ENCODE data around the gene OR2T35.
"Not testable (repeated sequence)": the region's sequence is repeated elsewhere in the genome, so short reads cannot be mapped to it uniquely, and the experiment has no call there.

The OR2T35 gene

DNA sequence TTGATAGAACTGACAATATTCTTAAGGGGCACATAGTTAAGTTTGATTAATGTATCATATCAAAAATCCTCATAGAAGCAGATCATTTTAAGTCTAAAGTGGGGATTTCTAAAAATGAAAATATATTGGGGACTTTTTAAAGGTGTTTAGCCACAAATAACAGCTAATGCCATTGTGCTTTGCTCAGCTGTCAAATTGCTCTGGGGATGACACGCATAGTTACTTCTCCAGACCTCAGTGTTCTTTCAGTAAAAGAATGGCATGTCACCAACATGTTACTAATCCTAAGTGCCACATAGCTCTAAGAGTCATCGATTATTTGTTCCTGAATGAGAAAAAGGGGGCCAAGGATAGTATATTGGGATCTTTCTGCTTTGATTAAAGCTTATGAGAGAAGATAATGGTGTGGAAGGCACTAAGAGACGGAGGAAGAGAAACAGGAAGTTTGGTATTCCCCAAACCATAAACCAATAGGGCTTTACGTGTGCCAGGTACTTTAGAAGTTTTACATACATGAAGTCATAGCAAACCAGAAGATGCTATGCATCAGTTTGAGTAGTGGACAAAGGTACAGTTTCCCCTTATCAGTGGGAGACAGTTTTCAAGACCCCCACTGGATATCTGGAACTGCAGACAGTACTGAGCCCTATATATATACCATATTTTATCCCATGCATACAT is 2.0 kb downstream of the OR2T35 start:
- not testable (repeated sequence) for H3K36me3 ChIP-seq (ENCODE audit: control insufficient read depth, insufficient read depth, low read length); H3K4me1 ChIP-seq (ENCODE audit: control insufficient read depth, insufficient read depth, low read length, poor library complexity, severe bottlenecking); H3K9me3 ChIP-seq (ENCODE audit: control insufficient read depth, low read length); H3K27ac ChIP-seq (ENCODE audit: low read depth, low read length, severe bottlenecking); H3K4me3 ChIP-seq (ENCODE audit: extremely low read depth, insufficient read depth, low read length, poor library complexity, severe bottlenecking)
- WGBS, 2 experiments (ENCODE audit: insufficient coverage in 2 of 2): no CpG with 5 or more reads among the region's 4 CpGs

DNA sequence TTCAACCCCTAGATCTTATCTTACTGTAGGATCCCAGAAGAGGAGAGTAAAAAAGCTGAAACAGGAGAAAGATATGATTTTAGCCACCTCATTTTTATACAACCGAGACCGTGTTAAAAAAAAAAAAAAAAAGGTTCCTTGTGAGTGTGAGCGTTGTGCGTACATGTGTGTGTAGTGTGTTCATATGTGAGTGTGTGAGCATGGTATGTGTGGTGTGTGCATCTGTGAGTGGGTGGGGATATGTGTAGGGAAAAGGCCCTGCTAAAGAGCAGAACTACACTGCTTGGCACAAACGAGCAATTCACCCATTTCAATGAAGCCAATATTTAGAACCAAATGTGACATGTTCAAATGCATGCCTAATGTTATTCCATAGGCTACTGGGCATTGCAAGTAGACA is 3.5 kb downstream of the OR2T35 start:
- not testable (repeated sequence) for H3K27ac ChIP-seq (ENCODE audit: low read depth, low read length, severe bottlenecking); H3K4me1 ChIP-seq (ENCODE audit: control insufficient read depth, insufficient read depth, low read length, poor library complexity, severe bottlenecking); H3K36me3 ChIP-seq (ENCODE audit: control insufficient read depth, insufficient read depth, low read length); H3K9me3 ChIP-seq (ENCODE audit: control insufficient read depth, low read length); H3K4me3 ChIP-seq (ENCODE audit: extremely low read depth, insufficient read depth, low read length, poor library complexity, severe bottlenecking)
- no CpG with 5 or more reads among the region's 5 CpGs for WGBS, 2 experiments (ENCODE audit: insufficient coverage in 2 of 2)

DNA sequence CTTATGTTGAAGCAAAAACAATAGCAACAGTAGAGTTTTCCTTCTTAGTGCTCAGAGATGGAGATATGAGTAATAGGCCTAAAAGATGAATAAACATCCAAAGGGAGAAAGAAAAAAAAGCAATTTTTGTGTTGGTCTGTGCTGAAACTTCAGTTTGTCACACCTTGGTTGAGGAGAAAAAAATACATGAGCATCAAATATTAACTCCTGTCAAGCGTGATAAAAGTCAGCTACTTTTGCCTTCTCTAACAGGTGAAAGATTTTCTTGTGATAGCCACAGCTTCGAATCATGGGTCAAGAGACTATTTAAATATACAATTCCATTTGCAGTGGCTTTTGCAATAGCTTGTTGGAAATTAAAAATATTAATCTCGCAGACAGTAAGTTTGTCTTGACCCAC is 4.2 kb downstream of the OR2T35 start:
- H3K4me3 ChIP-seq (ENCODE audit: extremely low read depth, insufficient read depth, low read length, poor library complexity, severe bottlenecking); H3K27ac ChIP-seq (ENCODE audit: low read depth, low read length, severe bottlenecking); H3K36me3 ChIP-seq (ENCODE audit: control insufficient read depth, insufficient read depth, low read length); H3K9me3 ChIP-seq (ENCODE audit: control insufficient read depth, low read length); H3K4me1 ChIP-seq (ENCODE audit: control insufficient read depth, insufficient read depth, low read length, poor library complexity, severe bottlenecking): not testable (repeated sequence)
- WGBS, 2 experiments (ENCODE audit: insufficient coverage in 2 of 2): no CpG with 5 or more reads among the region's 3 CpGs

DNA sequence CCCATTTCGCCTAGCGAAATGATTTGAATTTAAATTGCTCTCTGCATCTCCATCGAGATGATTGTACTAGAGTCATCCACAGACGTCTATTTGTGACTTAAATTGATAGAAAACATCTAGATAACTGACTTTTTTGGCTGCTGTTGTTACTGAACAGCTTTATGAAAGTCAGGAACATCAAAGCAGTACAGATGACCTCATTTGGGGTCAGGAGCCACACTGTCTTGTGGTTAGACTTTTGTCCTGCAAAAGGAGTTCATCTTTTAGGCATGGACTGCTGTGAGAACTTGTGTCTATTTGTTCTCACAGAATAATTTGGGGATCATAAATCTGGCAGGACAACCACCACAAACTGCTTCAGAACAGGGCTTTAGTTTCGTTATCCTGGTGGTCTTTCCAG is 5.4 kb downstream of the OR2T35 start:
- not testable (repeated sequence) for H3K36me3 ChIP-seq (ENCODE audit: control insufficient read depth, insufficient read depth, low read length); H3K4me1 ChIP-seq (ENCODE audit: control insufficient read depth, insufficient read depth, low read length, poor library complexity, severe bottlenecking); H3K9me3 ChIP-seq (ENCODE audit: control insufficient read depth, low read length); H3K4me3 ChIP-seq (ENCODE audit: extremely low read depth, insufficient read depth, low read length, poor library complexity, severe bottlenecking); H3K27ac ChIP-seq (ENCODE audit: low read depth, low read length, severe bottlenecking)
- WGBS, 2 experiments (ENCODE audit: insufficient coverage in 2 of 2): no CpG with 5 or more reads among the region's 5 CpGs

DNA sequence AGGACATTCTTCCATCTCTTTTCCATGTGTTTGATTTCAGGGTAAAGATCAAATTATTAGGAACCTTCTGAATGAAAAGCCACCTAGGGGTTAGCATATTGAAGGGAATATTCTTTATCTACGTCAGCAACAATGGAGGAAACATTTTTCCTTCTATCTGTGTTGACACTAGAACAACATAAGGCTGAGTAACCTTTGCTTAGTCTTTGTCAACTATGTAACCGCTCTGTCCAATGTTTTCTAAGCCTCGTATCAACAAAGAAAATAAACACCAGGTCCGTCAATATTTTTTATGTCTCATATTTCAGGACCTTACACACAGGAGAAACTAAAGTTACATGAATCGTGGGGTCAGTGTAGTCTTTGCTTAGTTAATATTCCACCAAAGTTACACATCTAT is 8.5 kb downstream of the OR2T35 start:
- H3K27ac ChIP-seq (ENCODE audit: low read depth, low read length, severe bottlenecking); H3K36me3 ChIP-seq (ENCODE audit: control insufficient read depth, insufficient read depth, low read length); H3K4me1 ChIP-seq (ENCODE audit: control insufficient read depth, insufficient read depth, low read length, poor library complexity, severe bottlenecking); H3K9me3 ChIP-seq (ENCODE audit: control insufficient read depth, low read length); H3K4me3 ChIP-seq (ENCODE audit: extremely low read depth, insufficient read depth, low read length, poor library complexity, severe bottlenecking): not testable (repeated sequence)
- no CpG with 5 or more reads among the region's 5 CpGs for WGBS, 2 experiments (ENCODE audit: insufficient coverage in 2 of 2)

DNA sequence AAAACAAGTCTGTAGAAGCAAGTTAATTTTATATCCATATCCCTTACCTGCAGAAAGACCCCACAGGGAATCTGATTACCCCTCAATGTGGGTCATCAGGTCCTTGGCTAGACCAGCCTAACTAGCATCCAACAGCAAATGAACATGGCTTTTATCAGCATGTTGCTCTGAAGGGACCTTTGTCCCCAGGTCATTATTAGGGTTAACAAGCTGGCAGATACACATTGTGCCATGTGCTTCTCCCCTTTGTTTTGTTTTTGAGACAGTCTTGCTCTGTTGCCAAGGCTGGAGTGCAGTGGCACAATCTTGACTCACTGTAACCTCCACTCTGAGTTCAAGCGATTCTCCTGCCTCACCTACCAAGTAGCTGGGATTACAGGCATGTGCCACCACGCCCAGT is 10.1 kb downstream of the OR2T35 start, which contains the start of gene OR2T11:
TSS of gene OR2T11 (minus strand) at position 101 of the 400 bp plus-strand sequence. CDS start 7,963 bp downstream, outside the sequence.
- not testable (repeated sequence) for H3K36me3 ChIP-seq (ENCODE audit: control insufficient read depth, insufficient read depth, low read length); H3K27ac ChIP-seq (ENCODE audit: low read depth, low read length, severe bottlenecking); H3K4me1 ChIP-seq (ENCODE audit: control insufficient read depth, insufficient read depth, low read length, poor library complexity, severe bottlenecking); H3K4me3 ChIP-seq (ENCODE audit: extremely low read depth, insufficient read depth, low read length, poor library complexity, severe bottlenecking)
- no CpG with 5 or more reads among the region's 2 CpGs for WGBS, 2 experiments (ENCODE audit: insufficient coverage in 2 of 2)
- H3K9me3 ChIP-seq (ENCODE audit: control insufficient read depth, low read length): peaks cover 14% of the 10 kb centered on the region

DNA sequence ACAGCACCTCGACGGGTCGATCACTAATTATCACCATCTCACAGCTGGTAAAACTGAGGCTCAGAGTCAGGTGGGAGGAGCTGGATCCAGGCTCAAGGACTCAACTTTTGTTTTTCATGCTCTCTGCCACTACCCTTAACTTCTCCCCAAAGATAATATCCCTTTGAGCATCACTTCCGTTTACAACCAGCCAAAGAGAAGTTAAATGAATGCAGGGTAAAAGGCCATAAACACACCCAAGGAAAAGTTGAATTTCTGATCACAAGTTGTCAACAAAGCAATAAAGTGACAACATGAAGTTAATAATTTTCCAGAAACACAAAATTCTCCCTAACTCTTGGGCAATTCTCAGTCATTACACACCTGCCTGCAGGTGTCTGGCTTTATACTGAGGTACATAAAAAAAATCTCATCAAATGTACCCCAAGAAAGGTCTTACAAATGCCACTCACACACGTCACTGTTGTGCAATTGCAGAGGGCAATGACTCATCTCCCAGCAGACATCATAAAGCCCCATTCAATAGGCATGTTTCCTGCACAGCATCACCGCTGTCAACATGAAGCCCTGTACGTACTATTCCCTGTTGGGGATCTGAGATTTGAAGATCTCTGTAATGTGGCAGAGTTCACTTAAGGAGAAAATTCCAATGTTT is 13.6 kb downstream of the OR2T35 start:
- Histone ChIP-seq H3K4me3 (ENCODE audit: extremely low read depth, insufficient read depth, low read length, poor library complexity, severe bottlenecking) (no peak overlapping the region), H3K27ac (ENCODE audit: low read depth, low read length, severe bottlenecking) (no peak overlapping the region), H3K4me1 (ENCODE audit: control insufficient read depth, insufficient read depth, low read length, poor library complexity, severe bottlenecking) (no peaks in the 10 kb centered on the region), H3K36me3 (ENCODE audit: control insufficient read depth, insufficient read depth, low read length) (no peaks in the 10 kb centered on the region), H3K9me3 (ENCODE audit: control insufficient read depth, low read length) (peaks cover 35% of the 10 kb centered on the region)
- 54 to 63% methylated on average over 4 of the region's 7 CpGs for WGBS, 2 experiments (ENCODE audit: insufficient coverage in 2 of 2)

DNA sequence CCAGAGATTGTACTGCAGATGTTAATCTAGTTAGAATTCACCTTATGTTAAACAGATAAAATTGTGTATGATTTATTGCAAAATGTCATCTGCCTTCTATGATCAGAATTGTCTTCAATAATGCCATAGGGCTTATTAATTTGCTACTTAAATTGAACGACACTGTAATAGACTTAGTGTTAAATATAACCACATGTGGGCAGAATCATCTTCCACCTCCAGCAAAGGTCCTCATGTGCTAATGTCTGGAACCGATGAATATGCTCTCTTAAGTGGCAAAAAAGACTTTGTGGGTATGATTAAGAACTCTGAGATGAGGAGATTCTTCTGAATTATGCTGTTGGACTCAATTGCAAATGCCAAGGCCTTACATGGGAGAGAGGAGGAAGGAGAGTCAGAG is 14.5 kb downstream of the OR2T35 start:
- Histone ChIP-seq H3K4me3 (ENCODE audit: extremely low read depth, insufficient read depth, low read length, poor library complexity, severe bottlenecking) (no peak overlapping the region), H3K36me3 (ENCODE audit: control insufficient read depth, insufficient read depth, low read length) (no peaks in the 10 kb centered on the region), H3K9me3 (ENCODE audit: control insufficient read depth, low read length) (peaks cover 42% of the 10 kb centered on the region), H3K4me1 (ENCODE audit: control insufficient read depth, insufficient read depth, low read length, poor library complexity, severe bottlenecking) (no peaks in the 10 kb centered on the region), H3K27ac (ENCODE audit: low read depth, low read length, severe bottlenecking) (no peak overlapping the region)
- 78% methylated on average over 1 of the region's 2 CpGs; no CpG with 5 or more reads in 1 of the 2 experiments for WGBS, 2 experiments (ENCODE audit: insufficient coverage in 2 of 2)

DNA sequence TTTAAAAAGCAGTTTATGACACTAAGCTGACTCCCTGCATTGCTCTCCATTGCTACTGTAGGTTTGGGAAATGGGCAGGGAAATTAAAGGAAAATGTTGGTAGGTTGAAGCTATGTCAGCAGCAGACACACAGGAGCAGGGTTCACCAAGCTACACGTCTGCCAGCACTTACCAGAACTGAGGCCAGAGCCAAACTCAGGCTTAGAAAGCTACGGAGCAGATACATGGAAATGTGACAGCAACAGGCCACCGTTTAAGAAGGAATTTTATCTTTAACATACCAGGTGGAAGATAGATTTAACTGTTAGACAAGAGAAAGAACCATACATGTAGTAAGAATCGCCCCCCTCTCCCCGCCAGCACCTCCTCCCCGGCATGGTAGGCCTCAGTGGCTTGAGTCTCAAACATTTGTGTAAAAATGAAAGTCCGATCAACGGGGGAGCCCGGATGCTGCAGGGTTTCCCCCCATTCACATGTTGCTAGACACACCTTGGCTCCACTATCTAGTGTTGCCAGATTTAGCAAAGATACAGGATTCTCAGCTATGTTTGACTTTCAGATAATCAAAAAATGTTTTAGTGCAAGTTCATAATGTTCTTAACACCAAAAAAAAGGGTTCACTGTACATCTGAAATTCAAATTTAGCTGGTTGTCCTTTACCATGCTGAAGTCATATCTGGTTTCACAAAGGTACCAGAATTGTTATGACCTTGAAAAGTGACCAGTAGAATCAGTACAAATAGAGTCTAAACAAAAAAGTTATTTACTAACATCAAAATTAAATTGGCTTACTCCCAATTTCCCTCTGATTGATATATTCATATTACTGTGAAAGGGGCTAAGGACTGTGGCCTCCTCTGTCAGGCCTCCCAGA is 16.9 kb downstream of the OR2T35 start:
- Histone ChIP-seq H3K4me3 (ENCODE audit: extremely low read depth, insufficient read depth, low read length, poor library complexity, severe bottlenecking) (no peak overlapping the region), H3K4me1 (ENCODE audit: control insufficient read depth, insufficient read depth, low read length, poor library complexity, severe bottlenecking) (no peaks in the 10 kb centered on the region), H3K9me3 (ENCODE audit: control insufficient read depth, low read length) (peaks cover 52% of the 10 kb centered on the region), H3K36me3 (ENCODE audit: control insufficient read depth, insufficient read depth, low read length) (no peaks in the 10 kb centered on the region), H3K27ac (ENCODE audit: low read depth, low read length, severe bottlenecking) (no peak overlapping the region)
- 75 to 82% methylated on average over 7 to 8 of the region's 9 CpGs for WGBS, 2 experiments (ENCODE audit: insufficient coverage in 2 of 2)

DNA sequence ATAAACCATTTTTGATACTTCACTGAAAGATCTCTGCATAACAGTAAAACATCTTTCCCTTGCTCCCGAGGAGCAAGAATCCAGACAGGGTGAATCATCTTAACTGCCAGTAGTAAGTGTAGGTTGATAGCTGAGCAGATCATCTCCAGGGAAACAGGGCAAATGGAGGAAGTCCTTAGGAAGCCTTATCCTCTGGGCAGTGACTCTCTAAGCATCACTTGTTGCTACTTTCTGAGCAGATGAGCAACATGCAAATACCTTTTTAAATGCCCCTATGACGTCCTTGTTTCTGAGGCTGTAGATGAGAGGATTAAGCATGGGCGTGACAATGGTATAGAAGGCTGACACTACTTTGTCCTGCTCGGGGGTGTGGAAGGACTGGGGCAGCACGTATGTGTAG is 19.1 kb downstream of the OR2T35 start:
- no peak overlapping the region for H3K4me3 ChIP-seq (ENCODE audit: extremely low read depth, insufficient read depth, low read length, poor library complexity, severe bottlenecking)
- no peaks in the 10 kb centered on the region for H3K36me3 ChIP-seq (ENCODE audit: control insufficient read depth, insufficient read depth, low read length)
- WGBS, 2 experiments (ENCODE audit: insufficient coverage in 2 of 2): 60 to 64% methylated on average over 3 to 5 of the region's 5 CpGs
- peaks cover 51% of the 10 kb centered on the region for H3K9me3 ChIP-seq (ENCODE audit: control insufficient read depth, low read length)
- no peak overlapping the region for H3K27ac ChIP-seq (ENCODE audit: low read depth, low read length, severe bottlenecking)
- no peaks in the 10 kb centered on the region for H3K4me1 ChIP-seq (ENCODE audit: control insufficient read depth, insufficient read depth, low read length, poor library complexity, severe bottlenecking)
